ENCODE measurements around the gene MTIF3. TPM values are rescaled to one million over a fixed set of nuclear protein-coding genes. Genes with fewer than 3 reads are reported as not detected.
"Not testable (repeated sequence)": the region's sequence is repeated elsewhere in the genome, so short reads cannot be mapped to it uniquely, and the experiment has no call there.

The MTIF3 gene
- total RNA-seq, 1 donor from 2014 or later = 70.1 TPM

GRCh38 chr13:27408074-27408473 is 42.3 kb downstream of the MTIF3 start:
- DNase-seq = no peak

- DNase-seq = peak; percentile 71
These were observed 44.0 kb downstream of the MTIF3 start for GRCh38 chr13:27406178-27406939.

- DNase-seq = no peak
These were observed 44.7 kb downstream of the MTIF3 start for GRCh38 chr13:27405546-27406134.

GRCh38 chr13:27404680-27405079 is 45.7 kb downstream of the MTIF3 start:
- no peak for DNase-seq

- no peak for DNase-seq
These were observed 46.5 kb downstream of the MTIF3 start for GRCh38 chr13:27403727-27404385.

GRCh38 chr13:27403203-27403678 is 47.1 kb downstream of the MTIF3 start:
- no peak for DNase-seq

GRCh38 chr13:27401210-27401609 is 49.2 kb downstream of the MTIF3 start:
- no peak for DNase-seq

- DNase-seq = not testable (repeated sequence)
These were observed 50.0 kb downstream of the MTIF3 start for GRCh38 chr13:27400405-27400804.

GRCh38 chr13:27398360-27398759 is 52.0 kb downstream of the MTIF3 start:
- DNase-seq = no peak

- no peak for DNase-seq
These were observed 54.0 kb downstream of the MTIF3 start for GRCh38 chr13:27396252-27396846.

- no peak for DNase-seq
These were observed 55.3 kb downstream of the MTIF3 start for GRCh38 chr13:27395007-27395510.

GRCh38 chr13:27393101-27393500 is 57.3 kb downstream of the MTIF3 start:
- DNase-seq = no peak

GRCh38 chr13:27391471-27391870 is 58.9 kb downstream of the MTIF3 start:
- no peak for DNase-seq

GRCh38 chr13:27389891-27390290 is 60.5 kb downstream of the MTIF3 start:
- no peak for DNase-seq

- DNase-seq = no peak
These were observed 62.1 kb downstream of the MTIF3 start for GRCh38 chr13:27388241-27388640.

Other genes with a start within 250 kb of the MTIF3 start
- gene RPL21, start 199.0 kb downstream of the MTIF3 start, total RNA-seq = 435 and 648 TPM in 2 replicates
- gene RASL11A, start 179.7 kb downstream of the MTIF3 start, total RNA-seq = 2.8 and 3.1 TPM in 2 replicates
- 110 and 146 TPM in 2 replicates for gene GTF3A, start 25.9 kb downstream of the MTIF3 start, total RNA-seq
- gene LNX2, start 170.0 kb upstream of the MTIF3 start, total RNA-seq = 12.4 and 12.8 TPM in 2 replicates
- 106 and 116 TPM in 2 replicates for gene POLR1D, start 171.3 kb upstream of the MTIF3 start, total RNA-seq